Measurements from ENCODE around the gene A4GALT.
"Not testable (repeated sequence)": the region's sequence is repeated elsewhere in the genome, so short reads cannot be mapped to it uniquely, and the experiment has no call there.

The A4GALT gene

GRCh38 chr22:42734406-42734805, 13.7 kb upstream of the A4GALT start:
- no peak for DNase-seq

- not testable (repeated sequence) for DNase-seq
Measured at GRCh38 chr22:42733394-42733793, 12.7 kb upstream of the A4GALT start.

GRCh38 chr22:42732081-42732480, 11.4 kb upstream of the A4GALT start:
- DNase-seq: no peak

- DNase-seq: no peak
Measured at GRCh38 chr22:42726811-42727210, 6.1 kb upstream of the A4GALT start.

GRCh38 chr22:42725606-42726355, 5.1 kb upstream of the A4GALT start:
- no peak for DNase-seq

GRCh38 chr22:42724062-42724461, 3.4 kb upstream of the A4GALT start:
- no peak for DNase-seq

- no peak for DNase-seq
Measured at GRCh38 chr22:42721045-42721434, 370 bp upstream of the A4GALT start.

- no peak for DNase-seq
Measured at GRCh38 chr22:42719656-42720262, 911 bp downstream of the A4GALT start.

- DNase-seq: no peak
Measured at GRCh38 chr22:42719133-42719532, 1.5 kb downstream of the A4GALT start.

GRCh38 chr22:42717197-42717928, 3.3 kb downstream of the A4GALT start:
- DNase-seq: peak; percentile 9

- DNase-seq: no peak
Measured at GRCh38 chr22:42716649-42717127, 4.0 kb downstream of the A4GALT start.

- DNase-seq: no peak
Measured at GRCh38 chr22:42716221-42716620, 4.4 kb downstream of the A4GALT start.

- no peak for DNase-seq
Measured at GRCh38 chr22:42714768-42715390, 5.8 kb downstream of the A4GALT start.

GRCh38 chr22:42714308-42714707, 6.4 kb downstream of the A4GALT start:
- DNase-seq: no peak

GRCh38 chr22:42711895-42712837, 8.5 kb downstream of the A4GALT start:
- DNase-seq: no peak

GRCh38 chr22:42711281-42711731, 9.4 kb downstream of the A4GALT start:
- no peak for DNase-seq

GRCh38 chr22:42708417-42708816, 12.3 kb downstream of the A4GALT start:
- DNase-seq: no peak

GRCh38 chr22:42707496-42707895, 13.2 kb downstream of the A4GALT start:
- no peak for DNase-seq

GRCh38 chr22:42704896-42705295, 15.8 kb downstream of the A4GALT start:
- no peak for DNase-seq

GRCh38 chr22:42702675-42703074, 18.0 kb downstream of the A4GALT start:
- no peak for DNase-seq

- DNase-seq: no peak
Measured at GRCh38 chr22:42701694-42702093, 19.0 kb downstream of the A4GALT start.

GRCh38 chr22:42700901-42701300, 19.8 kb downstream of the A4GALT start:
- DNase-seq: no peak
